Hepatocyte (in vitro differentiated cells): ENCODE measurements around the gene RGS8. TPM values are rescaled to one million over a fixed set of nuclear protein-coding genes. Genes with fewer than 3 reads are reported as not detected.

ENCODE experiments used
- DNase-seq: peaks from one replicate; pipeline ENCODE4 v3.0.0-alpha.2; 2016; ENCODE audit warnings: low spot score
- H2AFZ ChIP-seq: fragments of 200-600 bp; sonication (generic); 2 replicates; pipeline ENCODE4 v1.6.0; 2016; ENCODE audit warnings: antibody characterized with exemption, mild to moderate bottlenecking
- H3K27ac ChIP-seq: fragments of 200-600 bp; sonication (generic); 2 replicates; pipeline ENCODE4 v1.5.1; 2016; ENCODE audit warnings: mild to moderate bottlenecking
- H3K27me3 ChIP-seq: fragments of 200-600 bp; sonication (generic); 2 replicates; pipeline ENCODE4 v1.6.1; 2016
- H3K36me3 ChIP-seq: fragments of 200-600 bp; sonication (generic); replicated peaks from 2 replicates; pipeline ENCODE4 v1.5.1; 2016; ENCODE audit warnings: low read depth; ENCODE audit not compliant: insufficient read depth
- H3K4me1 ChIP-seq: fragments of 200-600 bp; sonication (generic); 2 replicates; pipeline ENCODE4 v1.5.1; 2016; ENCODE audit warnings: mild to moderate bottlenecking, moderate library complexity; ENCODE audit not compliant: insufficient read depth
- H3K4me2 ChIP-seq: fragments of 200-600 bp; sonication (generic); 2 replicates; pipeline ENCODE4 v1.6.0; 2016
- H3K4me3 ChIP-seq: fragments of 200-600 bp; sonication (generic); 2 replicates; pipeline ENCODE4 v1.5.1; 2016; ENCODE audit warnings: mild to moderate bottlenecking
- H3K79me2 ChIP-seq: fragments of 200-600 bp; sonication (generic); 2 replicates; pipeline ENCODE4 v1.6.0; 2017; ENCODE audit warnings: mild to moderate bottlenecking
- H3K9me2 ChIP-seq: fragments of 200-600 bp; sonication (generic); replicated peaks from 2 replicates; pipeline ENCODE4 v1.6.0; 2017; ENCODE audit warnings: mild to moderate bottlenecking; ENCODE audit not compliant: insufficient read depth
- H3K9me3 ChIP-seq: fragments of 200-600 bp; sonication (generic); 2 replicates; pipeline ENCODE4 v1.5.1; 2016; ENCODE audit warnings: low read depth, mild to moderate bottlenecking
- H4K20me1 ChIP-seq: fragments of 200-600 bp; sonication (generic); 2 replicates; pipeline ENCODE4 v1.6.0; 2016; ENCODE audit warnings: mild to moderate bottlenecking; ENCODE audit not compliant: insufficient read depth, poor library complexity, severe bottlenecking
- EZH2 ChIP-seq: fragments of 200-600 bp; sonication (generic); IDR thresholded peaks from 2 replicates; pipeline ENCODE4 v1.6.1; 2016; ENCODE audit warnings: antibody characterized with exemption, mild to moderate bottlenecking, borderline replicate concordance
- EZH2phosphoT487 ChIP-seq: fragments of 200-600 bp; sonication (generic); IDR thresholded peaks from one replicate; pipeline ENCODE4 v1.6.1; 2018; ENCODE audit warnings: antibody characterized with exemption, mild to moderate bottlenecking, low read depth, moderate library complexity; ENCODE audit not compliant: unreplicated experiment, severe bottlenecking
- WGBS: methylation state at CpG from one replicate; pipeline ENCODE4 v1.1.6; 2016; ENCODE audit warnings: low lambda C conversion rate; ENCODE audit errors: missing lambda C conversion rate; 5-methylcytosine and 5-hydroxymethylcytosine counted together
- polyA plus RNA-seq: library from polyadenylated mRNA; unstranded; fragments of >200 nt; fragmentation: Nextera tagmentation; extraction: Ambion mirVana; gene quantifications from 2 replicates; pipeline ENCODE4 v1.2.1, GENCODE V29; 2016
- total RNA-seq: library from RNA; depleted of rRNA; stranded (reverse); fragments of >200 nt; gene quantifications from 2 replicates; pipeline ENCODE4 v1.2.3, GENCODE V29; 2014
- TF ChIP-seq, protein P1 (sequence below): fragments of 200-600 bp; sonication (generic); IDR thresholded peaks from 2 replicates; pipeline ENCODE4 v1.5.1; 2016; ENCODE audit warnings: antibody characterized with exemption, mild to moderate bottlenecking; ENCODE audit not compliant: poor library complexity

The RGS8 gene
- total and polyA plus RNA-seq, 2 experiments from 2014 or later = not detected

DNA sequence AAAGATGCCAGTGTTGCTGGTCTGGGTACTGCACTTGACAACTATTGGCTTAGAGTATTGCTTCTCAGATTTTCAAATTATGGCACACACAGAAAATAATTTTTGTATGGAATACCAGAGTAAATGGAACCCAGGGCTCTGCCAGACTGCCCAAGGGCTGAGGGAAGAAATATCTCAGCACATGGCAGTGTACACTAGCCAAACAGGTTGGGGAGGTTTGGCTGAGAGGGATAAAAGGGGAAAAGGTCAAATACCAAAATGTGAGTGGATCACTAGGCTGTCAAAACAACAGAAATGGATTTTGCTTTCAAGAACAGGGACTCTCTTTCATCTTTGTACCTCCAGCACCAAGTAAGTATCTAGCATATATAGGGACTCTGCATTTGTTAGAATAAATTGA lies 3.0 kb upstream of the RGS8 start:
- H3K4me1 ChIP-seq = peaks cover 12% of the 10 kb centered on the region
- no peak overlapping the region for H2AFZ ChIP-seq
- no peaks in the 10 kb centered on the region for H4K20me1 ChIP-seq
- H3K9me3 ChIP-seq = no peaks in the 10 kb centered on the region
- H3K4me3 ChIP-seq = no peak overlapping the region
- no peak overlapping the region for H3K27ac ChIP-seq
- no peak overlapping the region for H3K4me2 ChIP-seq
- no peaks in the 10 kb centered on the region for H3K79me2 ChIP-seq
- H3K9me2 ChIP-seq = no peaks in the 10 kb centered on the region
- H3K27me3 ChIP-seq = no peaks in the 10 kb centered on the region
- H3K36me3 ChIP-seq = no peaks in the 10 kb centered on the region
- DNase-seq = no peak
- no peak for TF ChIP-seq EZH2phosphoT487

DNA sequence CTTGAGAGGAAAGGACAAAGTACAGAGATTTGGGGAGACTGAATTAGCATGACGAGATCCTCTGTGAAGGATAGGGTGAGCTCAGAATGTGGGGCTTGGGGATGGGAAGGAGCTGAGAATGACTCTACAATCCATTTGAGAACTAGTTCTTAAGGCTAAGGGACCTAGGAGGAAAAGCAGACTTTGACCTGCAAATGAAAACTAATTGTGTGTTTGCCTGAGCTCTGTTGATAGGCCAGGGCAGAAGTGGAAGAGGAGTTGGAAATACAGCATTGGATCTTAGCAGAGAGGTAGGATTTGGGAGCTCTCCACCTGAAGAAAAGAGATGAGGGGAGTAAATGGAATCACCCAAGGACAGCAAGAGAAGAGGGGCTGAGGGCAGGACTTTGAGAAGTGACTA lies 2.1 kb upstream of the RGS8 start:
- Histone ChIP-seq H3K9me2 (no peaks in the 10 kb centered on the region), H4K20me1 (no peaks in the 10 kb centered on the region), H3K9me3 (no peaks in the 10 kb centered on the region), H3K79me2 (no peaks in the 10 kb centered on the region), H3K4me1 (peaks cover 12% of the 10 kb centered on the region), H3K27me3 (no peaks in the 10 kb centered on the region), H3K4me2 (no peak overlapping the region), H3K27ac (no peak overlapping the region), H3K4me3 (no peak overlapping the region), H3K36me3 (no peaks in the 10 kb centered on the region), H2AFZ (no peak overlapping the region)
- DNase-seq = peak; percentile 20
- 38% methylated on average over 1 of the region's 1 CpG for WGBS
- TF ChIP-seq, protein P1, sequence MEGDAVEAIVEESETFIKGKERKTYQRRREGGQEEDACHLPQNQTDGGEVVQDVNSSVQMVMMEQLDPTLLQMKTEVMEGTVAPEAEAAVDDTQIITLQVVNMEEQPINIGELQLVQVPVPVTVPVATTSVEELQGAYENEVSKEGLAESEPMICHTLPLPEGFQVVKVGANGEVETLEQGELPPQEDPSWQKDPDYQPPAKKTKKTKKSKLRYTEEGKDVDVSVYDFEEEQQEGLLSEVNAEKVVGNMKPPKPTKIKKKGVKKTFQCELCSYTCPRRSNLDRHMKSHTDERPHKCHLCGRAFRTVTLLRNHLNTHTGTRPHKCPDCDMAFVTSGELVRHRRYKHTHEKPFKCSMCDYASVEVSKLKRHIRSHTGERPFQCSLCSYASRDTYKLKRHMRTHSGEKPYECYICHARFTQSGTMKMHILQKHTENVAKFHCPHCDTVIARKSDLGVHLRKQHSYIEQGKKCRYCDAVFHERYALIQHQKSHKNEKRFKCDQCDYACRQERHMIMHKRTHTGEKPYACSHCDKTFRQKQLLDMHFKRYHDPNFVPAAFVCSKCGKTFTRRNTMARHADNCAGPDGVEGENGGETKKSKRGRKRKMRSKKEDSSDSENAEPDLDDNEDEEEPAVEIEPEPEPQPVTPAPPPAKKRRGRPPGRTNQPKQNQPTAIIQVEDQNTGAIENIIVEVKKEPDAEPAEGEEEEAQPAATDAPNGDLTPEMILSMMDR = no peak
- TF ChIP-seq EZH2 (no peak), EZH2phosphoT487 (no peak)

DNA sequence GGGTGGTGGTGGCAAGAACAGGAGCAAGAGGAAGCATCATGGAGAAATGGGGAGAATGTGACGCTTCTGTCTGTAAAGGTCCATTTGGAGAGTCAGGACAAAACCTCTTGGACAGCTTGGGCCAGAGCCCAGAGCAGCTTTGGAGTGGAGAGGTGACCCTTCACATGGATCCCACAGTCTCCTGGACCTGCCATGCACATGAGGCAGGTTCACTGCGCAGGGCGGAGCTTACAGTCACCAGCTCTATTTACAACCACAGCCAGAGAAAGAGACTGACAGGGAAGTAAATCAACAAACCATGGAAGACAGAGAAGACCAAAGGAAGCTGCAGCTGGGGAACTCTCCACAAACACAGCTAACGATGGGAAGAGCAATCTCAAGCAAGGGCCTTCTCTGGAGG lies 828 bp upstream of the RGS8 start:
- WGBS = 77% methylated on average over 4 of the region's 4 CpGs
- no peaks in the 10 kb centered on the region for H3K36me3 ChIP-seq
- peak; percentile 23 for DNase-seq
- H3K27ac ChIP-seq = no peak overlapping the region
- TF ChIP-seq EZH2phosphoT487 (no peak), EZH2 (no peak)
- TF ChIP-seq, protein P1 = no peak
- no peak overlapping the region for H3K4me3 ChIP-seq
- H3K79me2 ChIP-seq = no peaks in the 10 kb centered on the region
- no peaks in the 10 kb centered on the region for H3K9me2 ChIP-seq
- no peak overlapping the region for H3K4me2 ChIP-seq
- no peaks in the 10 kb centered on the region for H3K9me3 ChIP-seq
- no peak overlapping the region for H2AFZ ChIP-seq
- H4K20me1 ChIP-seq = no peaks in the 10 kb centered on the region
- H3K27me3 ChIP-seq = no peaks in the 10 kb centered on the region
- peaks cover 12% of the 10 kb centered on the region for H3K4me1 ChIP-seq

DNA sequence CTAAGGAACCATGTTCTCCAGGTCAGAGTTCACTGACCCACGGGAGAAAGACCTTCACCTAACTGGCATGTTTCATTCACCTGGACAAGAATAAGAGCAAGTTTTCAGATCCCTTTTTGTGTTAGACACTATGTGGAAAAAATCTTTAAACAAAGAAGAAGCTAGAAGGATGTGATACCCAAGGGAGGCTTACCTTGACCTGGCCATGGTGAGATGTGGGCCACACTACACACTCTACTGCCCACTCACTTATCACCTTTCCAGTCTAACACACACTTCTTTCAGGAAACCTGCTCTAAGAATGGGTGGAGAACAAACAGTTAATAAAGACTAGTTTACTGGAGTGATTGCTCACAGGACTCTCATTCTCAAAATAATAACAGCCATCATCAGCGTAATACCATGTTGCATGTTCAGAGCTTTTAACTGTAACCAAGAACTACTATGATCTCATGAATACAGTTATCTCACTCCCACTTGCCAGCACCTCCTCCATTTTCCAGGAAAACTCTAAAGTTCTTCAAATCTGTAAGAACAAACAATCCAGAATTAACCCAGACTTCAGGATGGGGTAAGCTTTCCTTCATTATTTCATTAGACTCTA lies 1.4 kb downstream of the RGS8 start:
- Histone ChIP-seq H4K20me1 (no peaks in the 10 kb centered on the region), H3K9me3 (no peaks in the 10 kb centered on the region), H3K27me3 (no peaks in the 10 kb centered on the region), H3K4me2 (no peak overlapping the region), H2AFZ (no peak overlapping the region), H3K4me3 (no peak overlapping the region), H3K36me3 (no peaks in the 10 kb centered on the region), H3K4me1 (peaks cover 10% of the 10 kb centered on the region), H3K79me2 (no peaks in the 10 kb centered on the region), H3K9me2 (no peaks in the 10 kb centered on the region), H3K27ac (no peak overlapping the region)
- TF ChIP-seq, protein P1 = no peak
- no peak for TF ChIP-seq EZH2
- 77% methylated on average over 2 of the region's 2 CpGs for WGBS
- no peak for DNase-seq
